ENCODE results near the gene RAMP3.
"Not testable (repeated sequence)": the region's sequence is repeated elsewhere in the genome, so short reads cannot be mapped to it uniquely, and the experiment has no call there.

Gene RAMP3

DNA sequence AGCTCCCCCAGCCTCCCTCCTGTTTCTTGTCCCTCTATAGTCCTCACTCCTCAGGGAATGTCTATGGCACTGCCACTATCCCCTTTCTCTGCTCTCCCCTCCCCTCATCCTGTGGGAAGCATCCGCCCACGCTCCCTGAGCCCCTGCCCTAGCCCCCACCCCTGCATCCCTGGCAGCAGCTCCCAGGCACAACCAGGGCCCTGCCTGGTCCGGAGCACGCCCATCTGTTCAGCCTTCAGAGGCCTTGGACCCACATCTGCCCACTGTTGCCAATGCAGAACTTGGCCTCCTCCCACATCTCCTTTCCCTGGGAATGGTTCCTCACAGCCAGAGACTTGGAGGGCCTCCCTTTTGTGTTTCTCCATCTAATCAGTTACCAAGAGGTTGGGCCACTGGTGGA lies 25.7 kb upstream of the RAMP3 start:
- DNase-seq (ENCODE audit: insufficient read length, low spot score), result no peak

DNA sequence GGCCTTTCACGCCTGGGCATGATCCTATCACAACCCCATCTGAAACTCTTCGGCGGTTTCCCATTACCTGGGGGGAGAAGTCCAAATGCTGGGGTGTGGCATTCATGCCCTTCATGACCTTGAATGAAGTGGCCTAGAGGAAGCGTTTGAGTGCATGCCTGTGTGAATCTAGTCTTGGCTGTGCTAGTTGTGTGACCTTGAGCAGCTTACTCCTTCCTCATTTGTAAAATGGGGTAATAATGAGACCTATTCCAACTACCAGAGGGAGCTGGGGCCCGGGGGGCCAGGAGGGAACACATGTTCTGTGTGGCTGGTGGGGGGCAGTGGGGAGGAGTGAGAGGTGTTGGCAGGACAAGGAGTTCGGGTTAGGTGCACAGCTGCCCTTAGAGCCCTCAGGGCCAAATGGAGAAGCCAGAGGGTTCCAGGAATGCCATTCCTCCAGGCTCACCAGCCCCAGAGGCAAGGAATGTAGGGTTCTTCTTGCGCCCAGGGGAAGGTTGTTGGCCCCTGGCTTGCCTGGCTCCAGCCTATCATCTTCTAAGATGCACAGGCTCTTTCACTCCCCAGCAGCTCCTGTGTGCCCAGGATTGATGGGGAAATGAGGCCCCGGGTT lies 24.8 kb upstream of the RAMP3 start:
- DNase-seq (ENCODE audit: insufficient read length, low spot score) (no peak), FAIRE-seq (no peak)

More for the DNA sequence above, 25.7 kb upstream of the RAMP3 start:
- no peak for FAIRE-seq

DNA sequence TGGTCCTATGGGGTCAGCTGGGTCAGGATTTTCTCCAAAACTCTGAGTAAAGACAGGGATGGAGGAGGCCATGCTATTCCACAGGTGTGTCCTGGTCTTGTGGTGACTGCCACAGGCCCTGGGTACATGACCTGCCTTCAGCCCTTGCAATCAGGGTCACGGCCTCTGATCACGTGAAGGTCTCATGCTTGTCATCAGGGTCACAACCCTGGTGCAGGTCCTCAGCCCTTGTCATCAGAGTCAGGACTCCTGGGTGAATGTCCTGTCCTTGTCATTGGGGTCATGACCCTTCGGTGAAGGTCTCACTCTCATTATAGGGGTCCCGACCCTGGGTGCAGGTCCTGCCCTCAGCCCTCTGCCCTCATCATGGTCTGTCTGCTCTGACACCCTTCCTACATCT lies 24.2 kb upstream of the RAMP3 start:
- DNase-seq (ENCODE audit: insufficient read length, low spot score) (no peak), FAIRE-seq (no peak)

DNA sequence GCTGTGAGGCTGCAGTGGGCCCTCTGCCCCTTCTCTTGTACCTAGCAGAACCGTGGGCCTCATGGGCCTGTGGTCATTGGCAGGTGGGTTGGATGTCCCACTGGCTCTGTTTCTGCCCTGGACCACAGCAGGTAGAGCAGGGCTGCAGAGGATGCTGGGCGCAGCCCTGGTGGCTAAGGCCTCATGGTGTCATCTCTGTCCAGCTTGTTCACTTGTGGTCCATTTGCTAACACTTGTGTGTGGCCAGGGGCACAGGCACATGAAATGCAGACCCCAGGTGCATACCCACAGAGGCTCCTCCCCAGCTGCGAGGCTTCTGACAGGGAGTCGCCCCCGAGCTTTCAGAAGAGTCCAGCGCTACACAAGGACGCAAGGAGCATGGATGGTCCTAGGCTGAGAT lies 23.7 kb upstream of the RAMP3 start:
- FAIRE-seq (no peak), DNase-seq (ENCODE audit: insufficient read length, low spot score) (no peak)

DNA sequence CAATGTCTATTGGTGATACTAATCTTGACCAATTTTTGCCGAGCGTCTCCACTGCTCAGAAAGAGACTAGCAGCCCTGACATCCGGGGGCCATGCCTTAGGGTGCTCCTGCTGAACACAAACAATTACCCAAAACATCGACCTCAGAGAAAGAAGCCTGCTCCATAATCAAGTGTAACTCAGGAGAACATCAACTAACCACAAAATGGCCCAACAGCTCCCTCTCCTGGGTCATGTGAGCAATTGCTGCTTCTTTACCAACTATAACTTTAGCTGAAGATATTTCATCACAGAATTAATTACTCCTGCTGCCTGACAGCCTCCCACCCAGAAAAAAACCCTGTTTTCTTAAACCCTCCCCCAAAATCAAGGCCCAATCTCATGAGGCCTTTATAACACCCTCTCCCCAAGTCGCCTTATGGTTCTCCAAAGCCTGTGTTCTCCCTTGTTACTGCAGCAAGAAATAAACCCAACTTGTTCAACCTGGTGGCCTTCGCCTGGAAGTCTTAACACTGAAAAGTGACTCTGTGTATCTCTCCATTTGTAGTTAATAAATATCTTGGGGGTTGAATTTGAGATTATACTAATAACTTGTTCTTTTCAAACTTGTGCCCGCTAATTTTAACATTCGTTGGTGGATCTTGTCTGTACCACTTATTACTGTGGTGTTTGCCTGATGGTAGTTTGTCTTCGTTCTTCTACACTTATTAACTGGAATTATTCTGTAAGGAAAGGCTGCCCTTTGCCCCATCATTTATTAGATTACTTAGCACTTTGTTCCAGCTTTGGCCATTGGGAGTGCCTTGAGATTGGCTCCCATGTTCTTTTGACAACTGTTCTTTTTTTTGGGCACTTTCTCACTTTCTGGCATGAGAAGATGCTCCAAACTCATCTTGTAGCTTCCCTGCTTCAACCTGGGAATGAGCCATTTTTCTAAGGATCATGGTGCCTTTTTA lies 21.2 kb upstream of the RAMP3 start:
- peak; percentile 85 for FAIRE-seq

DNA sequence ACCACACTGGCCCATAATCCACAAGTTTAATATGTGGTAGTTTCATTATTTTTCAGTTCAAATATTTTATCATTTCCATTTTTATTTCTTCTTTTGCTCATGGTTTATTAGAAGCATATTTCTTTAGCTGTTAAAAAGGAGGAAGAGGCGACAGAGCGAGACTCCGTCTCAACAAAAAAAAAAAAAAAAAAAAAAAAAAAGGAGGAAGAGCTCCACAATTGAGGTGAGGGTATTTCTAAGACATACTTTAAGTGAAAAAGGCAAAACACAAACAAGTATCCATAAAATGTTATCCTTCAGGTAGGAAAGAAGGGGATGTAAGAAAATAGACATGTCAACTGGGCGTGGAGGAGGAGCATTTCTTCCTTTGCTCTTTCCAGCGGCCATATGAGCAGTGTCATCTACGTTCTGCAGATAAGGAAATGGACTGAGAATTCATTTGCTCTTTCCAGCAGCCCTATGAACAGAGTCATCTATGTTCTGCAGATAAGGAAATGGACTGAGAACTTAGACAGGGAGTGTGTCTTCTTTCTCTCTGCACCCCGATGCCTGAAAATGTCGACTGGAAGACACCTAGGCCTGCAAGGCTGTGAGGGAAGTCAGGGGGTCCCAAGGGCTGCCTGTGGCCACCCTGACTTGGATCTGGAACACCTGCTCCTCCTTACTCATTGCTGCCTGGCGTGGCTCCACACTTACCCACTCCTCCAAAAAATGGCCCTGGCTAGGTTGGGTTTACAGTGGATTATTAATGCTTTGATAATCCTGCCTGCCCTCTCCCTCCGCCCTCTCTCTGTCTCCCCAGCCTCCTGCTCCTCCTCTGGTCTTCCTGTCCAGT lies 18.9 kb upstream of the RAMP3 start:
- FAIRE-seq (no peak), DNase-seq (ENCODE audit: insufficient read length, low spot score) (no peak)

More for the DNA sequence above, 21.2 kb upstream of the RAMP3 start:
- peak; percentile 83 for DNase-seq (ENCODE audit: insufficient read length, low spot score)

DNA sequence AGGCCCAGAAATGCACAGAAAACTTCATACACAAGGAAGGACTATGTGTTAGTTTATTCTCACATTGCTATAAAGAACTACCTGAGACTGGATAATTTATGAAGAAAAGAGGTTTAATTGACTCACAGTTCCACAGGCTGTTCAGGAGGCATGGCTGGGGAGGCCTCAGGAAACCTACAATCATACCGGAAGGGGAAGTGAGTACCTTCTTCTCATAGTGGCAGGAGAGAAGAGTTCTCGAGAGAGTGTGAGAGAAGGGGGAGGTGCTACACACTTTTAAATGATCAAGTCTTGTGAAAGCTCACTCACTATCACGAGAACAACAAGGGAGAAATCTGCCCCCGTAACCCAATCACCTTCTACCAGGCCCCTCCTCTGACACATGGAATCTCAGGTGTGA lies 16.8 kb upstream of the RAMP3 start:
- no peak for FAIRE-seq
- no peak for DNase-seq (ENCODE audit: insufficient read length, low spot score)

DNA sequence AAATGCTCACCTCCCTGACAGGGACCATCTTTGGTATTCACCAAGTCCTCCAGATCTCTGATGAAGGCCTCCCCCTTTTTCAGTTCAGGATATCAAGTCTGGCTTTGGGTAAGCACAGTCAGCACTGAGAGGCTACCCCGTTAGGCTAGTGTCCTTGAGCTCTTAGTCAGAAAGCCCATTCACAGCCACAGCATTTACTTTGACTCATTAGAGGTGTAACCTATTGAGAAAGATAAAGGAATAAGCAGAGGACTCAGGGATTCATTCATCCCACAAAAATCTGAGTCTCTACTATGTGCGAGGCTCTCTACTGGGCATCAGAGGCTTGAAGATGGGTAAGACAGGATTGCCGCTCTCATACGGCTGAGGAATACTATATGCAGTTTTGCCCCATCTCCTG lies 14.0 kb upstream of the RAMP3 start:
- DNase-seq (ENCODE audit: insufficient read length, low spot score) (no peak), FAIRE-seq (no peak)

DNA sequence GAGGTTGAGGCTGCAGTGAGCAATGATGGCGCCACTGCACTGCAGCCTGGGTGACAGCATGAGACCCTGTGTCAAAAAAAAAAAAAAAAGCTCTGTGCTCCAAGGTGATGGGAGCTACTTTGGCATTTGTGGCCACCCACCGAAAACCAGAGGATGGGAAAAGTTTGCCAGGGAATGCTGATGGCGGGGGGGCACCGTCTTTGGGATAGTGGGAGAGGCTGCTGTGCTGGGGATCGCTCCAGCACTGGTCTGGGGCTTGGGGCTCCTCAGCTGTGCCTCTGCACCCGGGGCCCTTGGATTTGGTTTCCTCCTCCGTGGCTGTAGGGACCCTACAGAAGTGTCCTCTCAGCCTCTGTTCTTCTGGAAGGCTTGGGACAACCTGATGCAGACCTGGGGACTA lies 11.7 kb upstream of the RAMP3 start:
- no peak for DNase-seq (ENCODE audit: insufficient read length, low spot score)
- no peak for FAIRE-seq

DNA sequence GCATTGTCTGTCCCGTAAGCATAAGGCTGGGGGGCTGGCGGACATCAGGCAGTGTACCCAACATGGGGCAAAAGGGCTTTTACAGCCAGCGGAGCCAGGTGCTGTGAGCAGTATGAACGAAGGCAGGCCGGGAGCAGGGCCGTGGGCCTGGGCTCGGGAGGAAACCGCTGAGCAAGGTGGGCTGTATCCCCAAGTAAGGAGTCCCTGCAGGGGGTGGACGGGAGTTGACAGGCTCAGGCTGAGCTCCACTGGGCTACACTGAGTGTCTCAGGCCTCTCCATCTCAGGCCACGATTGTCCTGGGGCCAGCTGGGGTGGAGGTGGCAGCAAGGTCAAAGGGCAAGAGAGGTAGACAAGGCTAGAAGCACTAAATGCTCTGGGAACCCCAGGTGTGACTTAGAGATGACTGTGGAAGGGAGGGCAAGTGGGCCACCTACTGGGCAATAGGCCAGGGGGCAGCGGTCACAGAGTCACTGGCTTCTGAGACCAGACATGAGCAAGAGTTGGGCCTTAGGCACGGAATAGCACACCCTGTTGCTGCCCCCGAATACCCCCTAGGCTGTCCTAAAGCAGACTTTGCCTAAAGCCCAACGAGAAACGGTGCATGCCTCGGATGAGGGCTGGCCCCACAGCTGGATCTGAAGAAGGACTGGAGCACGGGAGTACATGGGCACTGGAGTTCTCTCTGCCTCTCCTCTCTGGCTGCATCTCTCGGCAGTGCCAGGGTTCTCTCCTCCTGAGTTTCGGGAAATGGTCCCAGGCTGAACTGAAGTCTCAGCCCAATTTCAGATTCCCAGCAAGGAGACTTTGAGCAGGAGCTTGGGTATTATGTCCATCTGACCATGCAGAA lies 10.8 kb upstream of the RAMP3 start:
- no peak for FAIRE-seq
- DNase-seq (ENCODE audit: insufficient read length, low spot score), result no peak

DNA sequence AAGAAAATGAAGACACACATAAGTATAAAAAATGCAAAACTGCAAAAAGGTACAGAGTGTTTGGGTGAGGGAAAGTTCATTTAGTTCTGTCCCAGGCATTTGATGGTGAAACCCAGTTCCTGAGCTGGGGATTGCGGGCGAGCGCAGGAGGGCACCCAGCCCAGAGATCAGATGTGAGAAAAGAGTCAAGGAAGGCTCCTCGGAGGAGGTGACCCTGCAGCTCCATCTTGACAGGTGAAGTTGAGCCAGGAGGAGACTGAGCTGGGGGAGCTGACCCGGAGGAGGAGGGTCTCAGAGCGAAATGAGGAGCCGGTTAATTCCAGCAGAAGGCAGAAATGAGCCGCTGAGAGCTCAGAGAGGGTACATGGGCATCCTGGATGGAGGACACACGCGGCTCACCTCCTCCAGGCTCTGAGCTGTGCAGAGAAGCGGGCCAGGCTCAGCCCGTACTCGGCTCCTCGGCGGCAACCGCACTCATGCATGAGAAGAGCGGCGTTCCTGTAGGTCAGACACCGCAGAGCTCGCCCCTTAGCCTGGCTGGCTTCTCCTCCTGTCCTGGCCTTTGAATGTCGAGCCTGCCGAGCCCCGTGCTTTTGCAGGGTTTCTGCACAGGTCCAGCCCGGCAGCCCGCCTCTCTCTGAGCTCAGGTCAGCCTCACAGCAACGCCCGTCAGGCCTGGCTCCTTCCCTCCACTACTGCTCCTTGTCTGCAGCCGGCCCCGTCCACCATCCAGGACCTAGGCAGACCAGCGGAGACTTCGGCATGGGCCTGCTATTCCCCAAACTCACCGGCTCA lies 9.5 kb upstream of the RAMP3 start:
- DNase-seq (ENCODE audit: insufficient read length, low spot score), result no peak
- FAIRE-seq, result no peak

DNA sequence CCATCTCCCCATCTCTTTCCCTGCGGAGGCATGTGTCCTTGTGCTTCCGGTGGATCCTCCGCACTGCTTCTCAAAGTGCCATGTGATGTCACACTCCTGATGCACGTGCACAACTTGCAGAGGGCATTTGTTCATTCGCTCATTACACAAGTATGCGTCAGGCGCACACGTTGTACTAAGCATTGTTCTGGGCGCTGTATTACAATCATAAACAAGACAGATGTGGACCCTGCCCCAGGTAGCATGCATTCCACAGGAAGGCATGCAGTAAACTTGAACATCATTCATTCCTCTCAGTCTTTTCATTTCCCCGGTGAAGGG lies 9.0 kb upstream of the RAMP3 start:
- DNase-seq (ENCODE audit: insufficient read length, low spot score) (no peak), FAIRE-seq (no peak)

DNA sequence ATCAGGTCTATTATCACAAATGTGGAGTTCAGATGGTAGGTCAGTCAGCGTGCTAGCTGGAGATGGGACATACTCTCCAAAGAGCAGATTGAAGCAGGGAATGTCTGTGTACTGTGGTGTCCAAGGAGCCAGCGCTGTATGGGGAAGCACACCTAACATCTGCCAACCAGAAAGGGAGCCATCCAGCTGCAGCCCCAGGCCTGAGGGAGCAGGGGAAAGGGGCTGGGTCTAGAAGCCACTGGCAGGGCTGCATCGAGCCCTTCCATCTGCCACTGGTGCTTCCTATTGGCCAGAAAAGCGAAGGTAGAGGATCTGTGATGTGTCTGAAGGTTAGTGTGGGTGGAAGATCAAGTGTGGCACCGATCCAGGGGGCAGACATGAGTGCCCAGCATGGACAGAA lies 8.0 kb upstream of the RAMP3 start:
- FAIRE-seq, result no peak
- DNase-seq (ENCODE audit: insufficient read length, low spot score), result no peak

DNA sequence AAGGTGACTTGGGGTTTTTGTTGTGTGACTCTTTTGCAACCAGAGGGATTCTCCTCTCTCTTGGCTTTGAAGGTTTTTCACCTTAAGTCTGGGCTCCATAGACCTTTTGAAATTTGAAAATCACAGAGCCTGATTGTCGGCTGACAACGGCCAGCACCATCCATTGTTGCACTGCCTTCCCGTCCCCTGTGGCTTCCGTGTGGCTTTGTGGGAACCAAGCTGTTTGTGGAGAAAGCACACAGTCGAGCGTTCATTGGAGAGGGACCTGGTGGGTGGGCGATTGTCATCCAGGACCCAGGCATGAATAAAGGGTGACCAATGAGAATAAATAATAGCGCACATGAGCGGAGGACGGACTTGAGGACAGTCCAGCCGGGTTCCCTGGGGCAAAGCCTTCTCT lies 7.4 kb upstream of the RAMP3 start:
- FAIRE-seq (no peak), DNase-seq (ENCODE audit: insufficient read length, low spot score) (no peak)

DNA sequence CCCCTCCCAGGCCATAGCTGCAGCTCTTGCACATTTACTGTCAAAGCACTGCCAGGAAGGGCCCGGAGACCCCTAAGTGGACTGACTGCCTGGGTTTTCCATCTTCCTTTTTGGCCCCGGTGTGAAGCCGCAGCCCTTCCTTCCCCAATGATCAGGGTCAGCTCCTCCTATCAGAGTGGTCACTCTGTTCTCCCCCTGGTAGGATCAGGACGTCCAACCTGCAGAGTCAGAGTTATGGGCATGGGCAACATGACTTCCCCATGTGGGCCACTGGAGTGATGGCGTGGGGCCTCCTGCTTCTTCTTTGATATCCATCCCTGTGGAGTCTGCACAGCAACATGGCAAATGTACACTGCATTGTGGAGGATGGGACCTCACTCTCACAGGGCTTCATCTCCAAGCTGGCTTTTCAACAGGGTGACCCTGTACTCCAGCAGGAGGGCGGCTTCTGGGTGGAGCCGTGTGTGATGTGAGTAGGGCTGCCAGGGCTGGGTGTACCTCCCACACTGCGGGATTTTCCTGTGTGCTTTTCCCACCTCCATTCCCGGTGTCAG lies 6.4 kb upstream of the RAMP3 start:
- FAIRE-seq, result no peak
- no peak for DNase-seq (ENCODE audit: insufficient read length, low spot score)

DNA sequence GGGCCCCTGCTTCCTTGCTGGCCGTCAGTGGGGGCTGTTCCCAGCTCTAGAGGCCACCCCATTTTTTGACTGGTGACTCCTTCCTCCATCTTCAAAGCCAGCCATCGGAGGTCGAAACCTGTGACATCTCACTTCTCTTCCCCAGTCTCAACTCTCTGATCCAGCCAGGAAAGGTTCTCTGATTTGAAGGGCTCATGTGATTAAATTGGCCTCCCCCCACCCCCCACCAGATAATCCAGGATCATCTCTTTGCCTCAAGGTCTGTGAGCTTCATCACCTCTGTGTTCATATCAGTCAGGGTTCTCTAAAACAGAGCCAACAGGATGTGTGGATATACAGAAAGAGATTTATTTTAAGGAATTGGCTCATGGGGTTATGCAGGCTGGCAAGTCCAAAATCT lies 5.6 kb upstream of the RAMP3 start:
- no peak for FAIRE-seq
- DNase-seq (ENCODE audit: insufficient read length, low spot score), result no peak

DNA sequence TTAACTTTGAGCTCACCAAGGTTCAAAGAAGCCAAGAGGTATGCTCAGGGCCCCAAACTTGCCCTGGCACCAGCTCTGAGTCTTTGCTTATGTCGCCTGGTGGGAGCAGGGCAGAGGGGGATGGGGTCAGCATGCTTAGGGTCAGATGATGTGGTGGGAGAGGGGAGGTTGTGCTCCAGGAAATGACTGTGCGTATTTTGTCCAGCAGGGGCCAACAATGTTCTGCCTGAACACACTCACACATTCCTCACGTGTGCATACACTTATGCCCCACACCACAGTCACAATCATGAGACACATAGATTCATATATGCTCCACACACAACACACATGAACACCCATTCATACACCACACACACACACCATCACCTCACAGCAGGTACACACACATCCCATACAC lies 4.4 kb upstream of the RAMP3 start:
- DNase-seq (ENCODE audit: insufficient read length, low spot score), result no peak
- no peak for FAIRE-seq

DNA sequence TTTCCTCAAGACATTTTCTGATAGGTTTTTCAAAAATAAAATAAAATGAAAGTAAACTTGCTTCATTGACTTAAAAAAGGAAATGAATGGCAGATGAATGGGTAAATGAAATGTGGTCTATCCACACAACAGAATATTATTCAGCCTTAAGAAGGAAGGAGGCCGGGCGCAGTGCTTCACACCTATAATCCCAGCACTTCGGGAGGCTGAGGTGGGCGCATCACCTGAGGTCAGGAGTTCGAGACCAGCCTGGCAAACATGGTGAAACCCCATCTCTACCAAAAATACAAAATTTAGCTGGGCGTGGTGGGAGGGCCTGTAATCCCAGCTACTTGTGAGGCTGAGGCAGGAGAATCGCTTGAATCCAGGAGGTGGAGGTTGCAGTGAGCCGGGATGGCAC lies 3.7 kb upstream of the RAMP3 start:
- not testable (repeated sequence) for DNase-seq (ENCODE audit: insufficient read length, low spot score); FAIRE-seq

DNA sequence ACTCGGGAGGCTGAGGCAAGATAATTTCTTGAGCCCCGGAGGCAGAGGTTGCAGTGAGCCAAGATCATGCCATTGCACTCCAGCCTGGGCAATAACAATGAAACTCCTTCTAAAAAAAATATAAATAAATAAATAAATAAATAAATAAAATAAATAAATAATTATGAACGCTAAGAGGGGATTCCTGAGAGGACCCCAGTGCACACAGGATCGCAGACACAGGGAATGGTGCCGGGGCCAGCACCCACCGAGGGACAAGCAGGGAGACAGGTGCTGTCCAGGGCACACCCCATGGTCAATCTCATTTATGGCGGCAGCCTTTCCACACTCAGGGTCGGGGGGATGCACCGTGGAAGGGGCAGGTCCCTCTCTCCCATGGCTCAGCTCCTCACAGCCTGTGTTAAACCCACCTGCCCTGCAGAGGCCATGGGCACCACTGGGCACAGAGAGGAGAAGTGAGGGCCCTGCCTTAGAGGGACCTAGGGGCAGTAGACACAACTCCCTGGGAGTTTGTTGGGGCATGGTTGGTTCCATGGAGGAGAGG lies 2.2 kb upstream of the RAMP3 start:
- FAIRE-seq (no peak), DNase-seq (ENCODE audit: insufficient read length, low spot score) (no peak)
